Kidney tubule cell (primary cell): ENCODE data around the gene SPRED1.

Experiments
- DNase-seq: peaks from one replicate; pipeline ENCODE4 v3.0.0-alpha.2; 2018; ENCODE audit warnings: low spot score

The SPRED1 gene

DNA sequence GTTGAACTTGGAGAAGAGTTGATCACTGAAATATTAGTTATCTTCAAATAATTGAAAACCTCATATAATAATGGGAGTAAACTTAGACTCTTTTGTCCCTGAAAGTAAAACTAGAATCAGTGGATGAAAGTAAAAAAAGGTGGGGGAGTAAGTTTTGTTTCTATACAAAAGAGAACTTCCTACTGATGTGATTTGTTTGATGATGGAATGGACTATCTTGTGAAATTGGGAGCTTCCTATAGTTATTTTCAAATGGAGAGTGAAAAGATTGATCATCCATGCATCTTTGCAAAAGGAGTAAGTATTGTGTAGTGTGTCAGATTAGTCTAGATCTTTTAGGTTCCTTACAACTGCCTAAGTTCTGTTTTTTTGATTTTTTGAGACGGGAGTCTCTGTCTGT lies 28.4 kb downstream of the SPRED1 start:
- DNase-seq = no peak

DNA sequence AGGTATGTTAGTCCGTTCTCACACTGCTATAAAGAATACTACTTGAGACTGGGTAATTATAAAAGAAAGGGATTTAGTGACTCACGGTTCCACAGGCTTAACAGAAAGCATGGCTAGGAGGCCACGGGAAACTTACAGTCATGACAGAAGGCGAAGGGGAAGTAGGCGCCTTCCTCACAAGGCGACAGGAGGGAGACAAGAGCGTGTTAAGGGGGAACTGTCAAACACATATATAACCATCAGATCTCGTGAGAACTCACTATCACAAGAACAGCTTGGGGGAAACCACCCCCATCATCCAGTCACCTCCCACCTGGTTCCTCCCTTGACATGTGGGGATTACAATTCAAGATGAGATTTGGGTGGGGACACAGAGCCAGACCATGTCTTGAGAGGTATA lies 30.4 kb downstream of the SPRED1 start:
- DNase-seq = no peak

DNA sequence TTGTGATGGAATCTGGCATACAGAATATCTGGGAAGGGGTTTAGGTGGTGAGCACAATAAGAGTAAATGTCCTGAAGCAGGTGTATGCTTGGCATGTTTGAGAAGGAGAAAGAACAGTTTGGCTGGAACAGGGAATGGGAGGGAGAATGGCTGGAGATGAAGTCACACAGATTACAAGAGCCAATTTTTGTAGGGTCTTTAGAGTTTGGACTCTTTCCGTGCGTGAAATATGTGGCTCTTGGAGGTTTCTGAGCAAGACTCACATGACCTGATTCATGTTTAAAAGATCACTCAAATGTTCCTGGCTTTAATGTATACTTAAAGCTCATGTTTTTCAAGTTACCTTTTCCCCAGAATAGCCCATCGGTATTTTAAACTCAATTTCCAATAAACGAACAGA lies 32.8 kb downstream of the SPRED1 start:
- DNase-seq = no peak

DNA sequence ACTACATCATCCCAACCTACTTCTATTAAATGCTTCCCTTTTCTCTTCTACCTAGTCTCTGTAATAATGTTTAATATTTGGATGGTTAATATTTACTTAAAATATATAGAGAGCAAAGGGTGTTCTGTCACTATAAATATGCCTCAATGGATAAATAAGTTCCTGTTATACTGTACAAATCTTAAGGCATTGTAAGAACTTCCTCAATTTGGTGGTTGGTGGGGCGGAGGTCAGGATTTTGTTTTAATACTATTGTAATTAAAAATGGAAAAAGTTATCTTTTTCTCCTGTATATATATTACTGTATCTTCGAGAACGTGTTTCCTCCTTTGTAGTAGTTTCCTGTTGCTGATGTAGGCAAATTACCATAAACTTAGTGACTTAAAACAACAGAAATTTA lies 41.5 kb downstream of the SPRED1 start:
- no peak for DNase-seq

DNA sequence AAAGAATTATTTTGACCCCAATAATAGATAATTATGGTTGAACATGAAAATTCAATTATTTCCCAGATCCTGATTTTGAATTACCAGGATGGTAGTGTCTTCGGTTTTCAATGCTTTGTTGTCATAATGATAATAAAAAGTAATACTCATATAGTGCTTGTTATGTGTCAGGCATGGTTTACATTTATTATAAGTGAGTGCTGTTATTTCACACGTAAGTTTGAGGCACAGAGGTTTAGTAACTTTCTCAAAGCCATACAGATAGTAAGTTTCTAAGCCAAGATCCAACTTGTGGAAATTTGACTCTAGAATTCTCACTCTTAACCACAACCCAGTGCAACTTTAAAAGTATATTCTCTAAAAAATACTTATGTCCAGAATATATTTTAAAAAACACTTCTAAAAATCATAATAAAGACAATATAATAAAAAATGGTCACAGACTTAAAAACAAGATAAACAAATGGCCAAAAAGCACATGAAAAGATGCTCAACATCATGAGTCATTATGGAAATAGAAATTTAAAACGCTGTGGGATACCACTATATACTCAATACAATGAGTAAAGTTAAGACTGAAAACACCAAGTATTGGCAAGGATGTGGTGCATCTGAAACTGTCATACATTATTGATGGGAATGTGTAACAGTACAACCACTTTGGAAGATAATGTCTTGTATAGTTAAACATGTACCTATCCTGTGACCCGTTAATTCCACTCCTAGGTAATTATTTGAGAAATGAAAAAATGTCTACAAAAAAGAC lies 45.2 kb downstream of the SPRED1 start:
- no peak for DNase-seq

DNA sequence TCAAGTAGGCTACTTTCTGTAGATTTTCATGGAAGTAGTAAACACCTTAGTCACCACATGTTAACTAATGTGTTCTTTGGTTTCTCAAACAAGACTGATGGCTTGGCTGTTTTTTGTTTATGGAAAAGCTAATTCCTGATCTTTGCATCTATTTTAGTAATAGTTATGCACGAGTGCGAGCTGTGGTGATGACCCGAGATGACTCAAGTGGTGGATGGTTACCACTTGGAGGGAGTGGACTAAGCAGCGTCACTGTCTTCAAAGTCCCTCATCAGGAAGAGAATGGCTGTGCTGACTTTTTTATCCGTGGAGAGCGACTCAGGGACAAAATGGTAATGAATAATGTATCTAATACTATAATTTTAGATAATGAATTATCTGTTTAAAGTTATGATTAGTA lies 46.6 kb downstream of the SPRED1 start:
- DNase-seq = no peak

DNA sequence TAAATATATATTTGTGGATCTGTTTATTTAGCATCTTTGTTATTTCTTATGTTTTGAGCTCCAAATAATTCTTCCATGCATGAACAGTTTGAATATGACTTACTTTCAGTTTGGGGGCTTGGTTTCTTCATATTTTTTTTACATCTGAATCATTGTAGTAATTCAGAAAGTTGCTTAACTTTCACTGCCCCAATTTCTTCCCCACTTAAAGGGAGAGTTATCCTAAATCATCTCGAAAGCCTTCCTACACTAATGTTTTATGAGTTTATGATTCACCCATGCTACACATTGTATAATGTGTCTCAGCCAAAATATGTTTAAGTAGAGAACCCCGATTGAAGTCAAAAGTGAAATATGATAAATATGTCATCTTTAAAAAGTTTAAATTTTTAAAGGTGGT lies 47.8 kb downstream of the SPRED1 start:
- no peak for DNase-seq

DNA sequence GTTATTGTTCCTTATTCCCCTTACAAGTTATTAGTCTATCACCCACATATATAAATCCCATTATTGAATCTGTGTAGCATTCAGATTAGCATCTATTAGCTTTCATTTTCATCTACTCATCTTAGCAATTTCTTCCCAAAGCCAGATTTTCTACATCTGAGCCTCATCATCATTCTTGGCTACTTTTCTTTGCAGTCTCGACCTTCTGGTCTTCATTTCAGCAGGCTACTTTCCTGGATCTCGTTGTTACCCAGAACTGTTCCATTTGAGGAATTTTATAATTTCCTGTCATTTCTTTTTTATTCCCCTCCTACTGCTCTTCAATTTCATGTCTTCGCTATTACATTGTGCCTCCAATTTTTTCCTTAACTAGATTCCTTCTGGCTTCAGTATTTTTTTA lies 51.8 kb downstream of the SPRED1 start:
- DNase-seq = no peak

DNA sequence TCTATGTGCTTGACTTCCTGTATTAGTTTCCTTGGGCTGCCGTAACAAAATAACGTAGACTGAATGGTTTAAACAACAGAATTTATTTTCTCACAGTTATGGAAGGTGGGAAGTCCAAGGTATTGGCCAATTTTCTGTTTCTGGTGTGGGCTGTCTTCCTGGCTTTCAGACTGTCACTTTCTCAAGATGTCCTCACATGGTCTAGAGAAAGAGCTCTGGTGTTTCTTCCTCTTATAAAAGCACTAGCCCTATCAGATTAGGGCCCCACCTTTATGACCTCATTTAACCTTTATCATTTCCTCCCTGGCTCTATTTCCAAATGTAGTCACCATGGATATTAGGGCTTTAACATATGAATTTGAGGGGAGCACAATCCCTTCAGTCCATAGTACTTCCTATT lies 54.6 kb downstream of the SPRED1 start:
- no peak for DNase-seq

DNA sequence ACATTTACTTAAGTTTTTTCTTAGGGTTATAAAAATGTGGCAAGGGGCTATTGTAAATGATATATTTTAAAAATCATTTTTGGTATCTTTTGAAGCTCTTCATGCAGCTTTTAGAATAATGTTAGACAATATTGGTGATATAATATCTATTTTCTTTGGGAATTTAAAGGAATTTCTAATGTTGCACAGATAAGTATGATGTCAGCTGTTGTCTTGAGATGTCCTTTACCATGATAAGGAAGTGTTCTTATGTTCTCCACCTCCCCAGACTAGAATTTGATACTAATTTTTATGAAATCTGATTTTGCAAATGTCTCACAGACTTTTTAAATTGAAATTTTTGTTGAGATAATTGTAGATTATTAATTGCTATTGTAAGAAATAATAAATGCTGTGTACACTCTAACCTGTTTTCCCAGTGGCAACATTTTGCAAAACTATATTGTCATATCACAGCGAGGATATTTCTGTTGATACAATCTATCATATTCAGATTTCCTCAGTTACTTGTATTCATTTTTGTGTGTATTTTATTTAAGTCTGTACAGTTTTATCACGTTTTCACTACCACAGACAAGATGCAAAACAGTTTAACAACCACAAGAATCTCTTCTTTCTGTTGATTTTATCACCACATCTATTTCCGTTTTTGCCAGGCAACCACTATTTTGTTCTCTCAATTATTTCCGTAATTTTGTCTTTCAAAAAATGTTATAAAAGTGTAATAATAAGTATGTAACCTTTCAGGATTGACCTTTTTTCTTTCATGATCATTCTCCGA lies 55.4 kb downstream of the SPRED1 start:
- DNase-seq = no peak

DNA sequence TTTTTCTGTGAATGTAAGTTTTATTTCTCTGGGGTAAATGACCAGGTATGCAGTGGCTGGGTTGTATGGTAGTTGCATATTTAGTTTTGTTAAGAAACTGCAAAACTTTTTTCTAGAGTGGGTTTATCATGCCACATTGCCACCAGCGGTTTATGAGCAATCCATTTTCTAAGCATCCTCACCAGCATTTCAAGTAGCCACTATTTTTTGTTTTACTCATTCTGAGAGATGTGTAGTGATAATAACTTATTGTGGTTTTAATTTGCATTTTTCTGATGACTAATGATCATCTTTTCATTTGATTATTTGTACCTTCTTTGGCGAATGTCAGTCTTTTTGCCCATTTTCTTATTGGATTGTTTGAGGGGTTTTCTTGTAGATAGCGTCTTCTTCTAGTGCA lies 56.2 kb downstream of the SPRED1 start:
- no peak for DNase-seq

DNA sequence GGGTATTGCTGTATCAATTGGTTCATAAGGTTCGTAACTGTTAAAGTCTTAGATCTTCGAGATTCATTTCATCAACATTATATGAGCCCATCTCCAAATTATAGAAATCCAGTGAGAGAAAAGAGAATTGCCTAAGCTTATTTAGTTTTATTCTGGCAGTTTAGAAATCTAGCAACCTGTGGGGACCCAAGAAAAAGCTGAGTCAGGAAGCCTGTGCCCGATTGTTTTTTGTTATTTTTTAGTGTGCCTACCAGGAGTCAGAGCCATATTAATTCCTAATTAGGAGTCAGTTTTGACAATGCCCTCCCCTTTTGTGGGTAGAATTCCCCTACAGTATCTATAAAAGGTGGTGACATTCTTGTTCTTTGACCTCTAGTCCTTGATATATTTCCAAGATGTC lies 59.6 kb downstream of the SPRED1 start:
- no peak for DNase-seq

DNA sequence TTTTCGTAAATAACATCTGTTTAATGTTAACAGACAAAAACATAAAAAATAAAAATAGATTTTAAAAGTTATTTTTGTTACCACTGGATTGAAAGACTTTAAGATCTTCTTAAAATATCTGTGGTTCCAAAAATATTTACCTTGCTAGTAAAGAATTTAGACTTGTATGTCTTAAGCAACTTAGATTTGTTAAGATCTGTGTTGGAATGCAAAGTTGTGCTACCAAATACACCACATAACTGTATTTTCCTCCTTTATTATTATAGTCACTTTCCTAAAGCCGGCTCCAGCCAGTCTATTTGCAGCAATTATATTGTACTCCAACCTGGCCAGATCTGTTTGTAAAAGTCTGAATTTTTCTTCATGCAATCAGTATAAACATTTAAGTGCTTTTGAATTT lies 63.7 kb downstream of the SPRED1 start:
- no peak for DNase-seq

DNA sequence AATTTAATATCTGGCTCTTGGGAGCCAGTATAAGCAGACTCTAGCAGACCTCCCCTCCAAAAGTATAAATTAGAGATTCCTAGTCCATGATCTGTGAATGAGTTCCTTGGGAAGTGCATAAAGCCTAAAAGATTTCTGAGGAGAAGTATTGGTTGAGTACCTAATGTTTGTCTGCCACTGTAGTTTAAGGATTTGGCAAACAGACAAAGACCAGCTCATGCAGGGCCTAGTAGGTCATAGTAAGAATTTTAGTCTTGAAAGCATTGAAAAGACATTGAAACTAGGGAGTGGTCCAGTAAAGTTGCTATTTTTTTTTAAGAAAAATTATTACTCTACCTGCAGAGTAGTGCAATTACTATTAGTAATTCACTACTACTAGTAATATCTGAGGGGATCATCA lies 67.5 kb downstream of the SPRED1 start:
- no peak for DNase-seq

DNA sequence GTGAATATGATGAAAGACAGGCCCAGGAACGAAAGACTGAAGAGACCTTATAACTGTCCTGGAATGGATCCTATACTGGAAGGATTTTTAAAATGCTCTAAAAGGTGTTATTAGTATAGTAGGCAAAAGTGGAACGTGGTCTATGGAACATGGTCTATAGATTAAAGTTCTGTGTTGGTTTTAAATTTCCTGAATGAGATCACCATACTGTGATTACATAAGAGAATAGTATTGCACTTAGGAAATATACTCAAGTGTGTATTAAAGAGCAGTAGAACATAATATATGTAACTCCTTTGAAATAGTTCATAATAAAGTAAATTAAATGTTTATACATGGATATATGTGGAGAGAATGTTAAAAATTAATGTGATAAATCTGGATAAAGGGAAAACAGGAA lies 68.2 kb downstream of the SPRED1 start:
- DNase-seq = no peak

DNA sequence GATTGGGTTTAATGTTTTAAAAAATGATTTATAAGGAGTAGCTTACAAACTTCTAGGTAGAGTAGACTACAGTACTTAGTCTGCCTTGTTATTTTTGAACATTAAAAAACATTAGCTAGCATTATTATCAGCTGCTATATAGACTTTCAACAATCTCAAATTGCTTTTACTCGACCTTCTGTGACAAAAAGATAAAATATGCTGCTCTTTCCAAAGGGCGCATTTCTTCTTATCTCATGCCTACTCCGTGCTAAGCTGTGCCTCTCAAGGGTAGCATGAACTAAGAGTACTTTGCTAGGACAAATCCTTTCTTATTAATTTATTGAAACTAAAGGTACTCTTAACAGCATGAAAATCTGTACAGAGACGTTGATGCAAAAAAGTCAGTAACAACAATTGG lies 71.3 kb downstream of the SPRED1 start:
- DNase-seq = no peak

DNA sequence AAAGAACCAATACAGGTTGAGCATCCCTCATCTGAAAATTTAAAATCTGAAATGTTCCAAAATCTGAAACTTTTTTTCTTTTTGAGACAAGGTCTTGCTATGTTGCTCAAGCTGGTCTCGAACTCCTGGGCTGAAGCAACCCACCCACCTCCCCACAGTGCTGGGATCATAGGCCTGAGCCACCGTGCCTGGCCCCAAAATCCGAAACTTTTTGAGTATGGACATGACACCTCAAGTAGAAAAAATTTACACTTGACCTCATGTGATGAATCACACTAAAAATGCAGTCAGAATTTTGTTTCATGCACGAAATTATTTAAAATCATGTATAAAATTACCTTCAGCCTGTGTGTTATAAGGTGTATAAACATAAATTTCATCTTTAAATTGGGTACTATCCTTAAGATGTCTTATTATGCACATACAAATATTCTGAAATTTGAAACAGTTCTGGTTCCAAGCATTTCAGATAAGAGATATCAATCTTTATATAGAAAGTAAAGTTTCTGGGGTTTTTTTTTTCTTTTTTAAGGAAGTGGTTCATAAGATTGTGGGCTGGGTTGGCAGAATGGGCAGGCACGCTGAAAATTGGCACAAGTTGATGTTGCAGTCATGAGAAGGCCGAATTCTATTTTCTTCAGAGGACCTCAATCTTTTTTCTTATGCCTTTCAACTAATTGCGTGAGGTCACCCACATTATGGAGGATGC lies 72.5 kb downstream of the SPRED1 start:
- DNase-seq = no peak

DNA sequence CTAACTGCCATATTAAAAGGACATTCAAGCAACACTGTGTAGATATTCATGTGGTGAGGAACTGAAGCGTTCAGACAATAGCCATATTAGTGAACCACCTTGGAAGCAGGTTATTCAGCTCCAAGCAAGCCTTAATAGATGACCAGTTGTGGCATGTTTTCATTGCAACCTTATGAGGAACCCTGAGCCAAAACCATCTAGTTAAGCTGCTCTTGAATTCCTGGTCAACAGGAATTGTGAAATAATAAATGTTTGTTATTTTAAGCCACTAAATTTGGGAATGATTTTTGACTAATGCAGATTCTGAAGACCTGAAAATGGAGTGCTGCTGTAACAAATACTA lies 73.0 kb downstream of the SPRED1 start:
- DNase-seq = no peak

DNA sequence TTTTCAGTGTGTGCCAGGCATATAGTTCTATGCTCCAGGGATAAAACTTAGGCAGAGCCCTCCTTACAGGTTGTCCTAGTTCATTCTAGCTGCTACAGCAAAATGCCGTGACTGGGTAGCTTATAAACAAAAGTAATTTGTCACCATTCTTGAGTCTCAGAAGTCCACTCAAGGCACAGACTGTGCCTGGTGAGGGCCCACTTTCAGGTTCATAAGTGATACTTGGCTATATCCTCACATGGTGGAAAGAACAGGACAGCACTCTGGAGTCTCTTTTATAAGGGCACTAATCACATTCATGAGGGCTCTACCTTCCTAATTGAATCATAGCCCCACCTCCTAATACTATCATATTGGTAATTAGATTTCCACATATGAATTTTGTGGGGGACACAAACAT lies 80.1 kb downstream of the SPRED1 start:
- DNase-seq = no peak

DNA sequence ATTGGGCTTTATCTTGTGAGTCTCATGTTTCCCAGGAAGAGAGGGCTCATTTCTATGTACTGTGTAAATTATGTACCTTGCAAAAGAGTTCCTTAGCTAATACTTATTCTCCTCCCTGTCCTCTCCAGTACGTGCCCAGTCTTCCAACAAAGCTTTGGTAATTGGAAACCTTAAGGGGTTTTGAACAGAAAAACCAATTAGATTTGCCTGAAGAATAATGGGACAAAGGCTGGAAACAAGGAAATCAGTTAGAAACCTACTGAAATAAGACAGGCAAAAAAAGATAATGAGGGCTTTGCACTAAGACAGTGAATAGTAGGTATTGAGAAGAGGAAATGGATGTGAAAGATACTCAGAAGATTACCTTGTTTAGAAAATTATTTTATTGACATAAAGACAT lies 82.5 kb downstream of the SPRED1 start:
- no peak for DNase-seq

DNA sequence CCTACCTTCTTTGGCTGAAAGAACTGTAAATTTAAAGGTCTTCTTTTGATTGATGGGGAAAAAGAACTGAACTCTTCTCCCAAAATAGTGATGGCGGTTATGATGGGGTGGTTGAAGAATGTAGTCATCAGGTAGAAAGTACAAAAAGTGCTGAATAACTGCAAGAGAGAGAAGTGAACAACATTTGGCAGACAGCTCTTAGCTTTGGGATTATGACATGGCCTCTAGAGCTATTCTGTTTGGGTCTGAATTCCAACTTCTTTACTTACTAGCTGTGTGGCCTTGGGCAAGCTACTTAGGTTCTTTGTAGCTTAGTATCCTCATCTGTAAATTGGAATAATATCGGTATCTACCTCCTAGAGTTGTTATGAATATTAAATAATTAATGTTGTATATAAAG lies 91.7 kb downstream of the SPRED1 start:
- no peak for DNase-seq

DNA sequence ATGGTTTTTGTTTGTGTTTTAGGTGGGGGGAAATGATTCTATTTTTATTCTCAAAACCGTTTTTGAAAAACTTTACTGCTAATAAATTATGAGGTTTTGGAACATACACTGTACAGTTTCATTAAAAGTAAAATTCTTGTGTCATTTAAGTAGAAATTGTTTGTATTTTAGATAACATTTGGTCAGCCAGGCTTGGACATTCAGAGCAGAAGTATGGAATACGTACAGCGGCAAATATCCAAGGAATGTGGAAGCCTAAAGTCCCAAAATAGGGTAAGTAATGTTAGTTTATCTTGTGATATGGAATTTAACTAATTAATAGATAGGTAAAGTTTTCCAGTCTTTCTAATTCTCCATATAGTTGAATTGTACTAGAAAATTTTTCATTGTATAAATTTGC lies 96.6 kb downstream of the SPRED1 start:
- DNase-seq = no peak

DNA sequence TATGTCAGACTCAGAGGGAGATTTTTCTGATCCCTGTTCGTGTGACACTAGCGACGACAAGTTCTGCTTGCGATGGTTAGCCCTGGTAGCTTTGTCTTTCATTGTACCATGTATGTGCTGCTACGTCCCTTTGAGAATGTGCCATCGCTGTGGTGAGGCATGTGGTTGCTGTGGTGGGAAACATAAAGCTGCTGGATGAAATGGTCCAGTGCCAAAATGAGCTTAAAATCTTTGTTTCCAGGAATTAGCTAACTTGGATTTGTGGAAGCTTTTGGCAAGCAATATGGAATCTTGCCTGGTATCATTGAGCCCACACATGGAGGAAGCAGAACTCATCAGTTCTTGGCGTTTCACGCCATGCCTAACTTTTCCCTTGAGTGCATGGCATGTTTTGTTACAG lies 98.8 kb downstream of the SPRED1 start:
- no peak for DNase-seq
